Activated T-helper 17 cell treated with anti-CD3 and anti-CD28 coated beads, Interleukin-2, amount 50 U/mL, for 72 hours (primary cell): ENCODE measurements around the gene SREK1. TPM values are rescaled to one million over a fixed set of nuclear protein-coding genes. Genes with fewer than 3 reads are reported as not detected.
A peak's percentile ranks its signal among the peaks of the same experiment; 100 is the strongest.

ENCODE experiments used
- ATAC-seq: fragments of 150-1000 bp; cut with Tn5 transposase; replicated peaks from 2 replicates; pipeline ENCODE4 v1.10.0; 2021; ENCODE audit warnings: mild to moderate bottlenecking, moderate library complexity
- H3K27ac Mint-ChIP-seq: one replicate; pipeline ENCODE4 v1.8.0; 2022; ENCODE audit warnings: mixed read lengths
- H3K27me3 Mint-ChIP-seq: one replicate; pipeline ENCODE4 v1.8.0; 2022; ENCODE audit warnings: mixed read lengths
- H3K36me3 Mint-ChIP-seq: one replicate; pipeline ENCODE4 v1.8.0; 2022; ENCODE audit warnings: low read depth, mild to moderate bottlenecking, mixed read lengths
- H3K4me1 Mint-ChIP-seq: one replicate; pipeline ENCODE4 v1.8.0; 2022; ENCODE audit warnings: mixed read lengths
- H3K4me3 Mint-ChIP-seq: one replicate; pipeline ENCODE4 v1.8.0; 2022; ENCODE audit warnings: mild to moderate bottlenecking, mixed read lengths
- H3K9me3 Mint-ChIP-seq: one replicate; pipeline ENCODE4 v1.8.0; 2022; ENCODE audit warnings: mixed read lengths
- total RNA-seq, 2 donors: library from RNA; stranded (reverse); gene quantifications; one replicate each; pipeline ENCODE4 v1.2.3, GENCODE V29; 2022

The SREK1 gene
- total RNA-seq, 2 donors from 2014 or later = 60.0 to 72.4 TPM

DNA sequence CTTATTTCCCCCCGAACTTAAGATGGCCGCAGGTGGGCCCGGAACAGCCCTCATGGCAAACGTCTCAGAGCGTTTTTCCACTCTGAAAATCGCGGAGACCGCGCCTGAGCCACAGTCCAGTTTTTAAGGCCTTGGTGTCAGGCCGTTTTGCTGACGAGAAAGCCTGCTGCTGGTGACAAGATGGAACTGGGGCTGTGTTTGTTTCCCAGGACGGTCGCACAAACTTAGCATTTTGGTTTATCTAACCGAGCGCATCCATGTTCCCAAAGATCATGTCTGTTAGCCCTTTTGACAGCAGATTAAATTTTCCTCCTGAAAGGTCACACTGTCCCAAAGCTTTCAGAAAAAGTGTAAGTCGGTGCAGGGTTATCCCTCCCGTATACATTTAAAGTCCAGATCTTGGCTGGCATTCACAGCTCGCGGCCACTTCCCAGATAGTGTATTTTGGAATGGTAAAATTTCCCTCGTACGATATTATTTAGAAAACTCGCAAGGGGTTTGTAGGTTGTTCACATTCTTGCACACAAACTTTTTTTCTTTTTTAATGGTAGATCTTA is 812 bp downstream of the SREK1 start:
- Mint-ChIP-seq H3K27me3 (no peaks in the 10 kb centered on the region), H3K36me3 (peaks cover 34% of the 10 kb centered on the region), H3K4me1 (peaks cover 11% of the 10 kb centered on the region), H3K27ac (peak overlapping the region; percentile 99), H3K9me3 (no peaks in the 10 kb centered on the region), H3K4me3 (peak overlapping the region; percentile 97)
- peak; percentile 47 for ATAC-seq

DNA sequence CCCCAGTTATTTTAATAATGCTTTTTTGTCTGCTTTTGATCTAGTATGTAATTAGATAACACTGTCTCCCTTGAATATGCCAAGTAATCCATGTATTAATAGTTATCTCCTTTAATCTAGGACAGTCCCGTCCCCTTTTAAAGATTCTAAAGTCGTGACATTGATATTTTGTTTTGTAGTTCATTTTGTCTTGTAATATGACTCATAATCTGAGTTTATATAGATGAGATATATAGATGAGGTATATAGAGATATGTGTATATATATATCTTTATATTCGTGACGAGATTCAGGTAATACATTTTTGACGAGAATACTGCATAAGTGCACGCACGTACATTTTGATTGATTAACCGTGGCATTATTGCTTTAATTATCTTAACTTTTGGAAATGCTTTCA is 1.6 kb downstream of the SREK1 start:
- Mint-ChIP-seq H3K9me3 (no peaks in the 10 kb centered on the region), H3K4me1 (peaks cover 20% of the 10 kb centered on the region), H3K36me3 (peaks cover 42% of the 10 kb centered on the region), H3K4me3 (peak overlapping the region; percentile 97), H3K27ac (peak overlapping the region; percentile 99), H3K27me3 (no peaks in the 10 kb centered on the region)
- no peak for ATAC-seq

DNA sequence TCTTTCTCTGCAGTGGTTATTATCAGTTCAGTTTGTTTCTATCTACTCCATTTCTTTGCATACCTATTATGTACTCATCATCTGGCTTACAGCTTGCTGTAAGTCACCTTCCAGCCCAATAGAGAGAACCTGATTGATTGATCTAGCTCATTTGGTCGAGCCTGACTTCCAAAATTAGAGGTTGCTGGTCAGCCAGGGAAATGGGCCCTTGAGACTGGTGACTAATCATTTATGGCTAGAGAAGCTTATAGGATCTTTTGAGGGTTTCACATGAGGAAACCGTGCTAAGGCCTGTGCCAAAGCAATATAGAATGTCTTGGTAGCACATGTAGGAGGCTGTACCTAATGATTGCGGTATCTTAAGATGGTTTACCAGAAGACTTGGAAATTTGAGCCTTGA is 5.8 kb downstream of the SREK1 start:
- peaks cover 32% of the 10 kb centered on the region for H3K4me1 Mint-ChIP-seq
- H3K27ac Mint-ChIP-seq = peak overlapping the region; percentile 75
- peaks cover 52% of the 10 kb centered on the region for H3K36me3 Mint-ChIP-seq
- H3K9me3 Mint-ChIP-seq = no peaks in the 10 kb centered on the region
- peak; percentile 2 for ATAC-seq
- H3K27me3 Mint-ChIP-seq = no peaks in the 10 kb centered on the region
- H3K4me3 Mint-ChIP-seq = peak overlapping the region; percentile 46

DNA sequence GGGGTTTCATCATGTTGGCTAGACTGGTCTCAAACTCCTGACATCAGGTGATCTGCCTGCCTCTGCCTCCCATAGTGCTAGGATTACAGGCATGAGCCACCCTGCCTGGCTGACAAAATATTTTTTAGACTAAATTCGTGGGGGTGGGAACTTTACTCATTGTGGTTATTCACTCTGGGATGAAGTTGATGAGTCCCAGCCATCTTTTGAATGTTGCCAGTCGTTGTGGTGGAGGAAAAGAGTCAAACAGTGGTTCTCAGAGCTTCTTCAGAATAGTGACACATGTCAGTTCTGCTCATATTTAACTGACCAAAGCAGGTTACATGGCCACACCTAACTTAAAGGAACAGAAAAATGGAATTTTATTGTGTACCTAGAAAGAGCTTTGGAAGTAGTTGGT is 6.9 kb downstream of the SREK1 start:
- peak overlapping the region; percentile 46 for H3K4me3 Mint-ChIP-seq
- H3K27ac Mint-ChIP-seq = peak overlapping the region; percentile 75
- peaks cover 56% of the 10 kb centered on the region for H3K36me3 Mint-ChIP-seq
- ATAC-seq = peak; percentile 96
- no peaks in the 10 kb centered on the region for H3K27me3 Mint-ChIP-seq
- no peaks in the 10 kb centered on the region for H3K9me3 Mint-ChIP-seq
- H3K4me1 Mint-ChIP-seq = peaks cover 31% of the 10 kb centered on the region

DNA sequence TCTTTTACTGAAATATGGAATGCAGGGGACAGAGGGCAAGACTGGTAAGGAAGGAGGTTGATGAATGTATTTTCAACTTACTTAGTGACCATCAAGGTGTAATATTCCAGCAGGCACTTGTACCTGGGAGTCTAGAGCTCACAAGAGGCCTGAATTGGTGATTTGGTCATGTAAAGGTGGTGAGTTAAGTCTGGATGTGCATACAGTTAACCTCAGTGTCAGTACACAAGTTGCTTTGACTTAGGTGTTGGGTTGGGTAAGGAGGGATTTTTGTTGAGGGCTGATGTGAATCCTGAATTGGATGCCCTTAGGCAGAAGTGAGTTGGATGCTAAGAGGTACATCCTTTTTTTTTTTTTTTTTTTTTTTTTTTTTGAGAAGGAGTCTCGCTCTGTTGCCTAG is 7.4 kb downstream of the SREK1 start:
- H3K9me3 Mint-ChIP-seq = no peaks in the 10 kb centered on the region
- H3K36me3 Mint-ChIP-seq = peaks cover 57% of the 10 kb centered on the region
- ATAC-seq = peak; percentile 23
- peaks cover 31% of the 10 kb centered on the region for H3K4me1 Mint-ChIP-seq
- peak overlapping the region; percentile 75 for H3K27ac Mint-ChIP-seq
- peak overlapping the region; percentile 46 for H3K4me3 Mint-ChIP-seq
- H3K27me3 Mint-ChIP-seq = no peaks in the 10 kb centered on the region

DNA sequence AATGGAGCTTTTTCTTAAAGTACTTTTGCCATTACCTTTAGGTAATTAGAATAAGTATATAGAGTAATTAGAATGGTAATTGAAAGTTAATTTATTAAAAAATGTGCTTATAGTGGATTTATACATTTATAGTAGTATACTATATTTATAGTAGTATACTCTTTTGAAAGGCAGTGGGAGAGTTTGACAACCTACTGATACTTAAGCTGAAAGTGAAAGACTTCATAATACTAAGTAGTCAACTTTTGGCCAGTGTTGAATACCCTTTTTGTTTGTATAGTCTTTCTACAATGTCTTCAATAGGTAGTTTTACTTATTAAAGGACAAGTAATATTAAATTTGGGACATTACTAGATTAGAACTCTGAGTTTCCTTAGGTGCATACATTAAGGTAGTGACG is 12.9 kb downstream of the SREK1 start:
- H3K27me3 Mint-ChIP-seq = no peaks in the 10 kb centered on the region

DNA sequence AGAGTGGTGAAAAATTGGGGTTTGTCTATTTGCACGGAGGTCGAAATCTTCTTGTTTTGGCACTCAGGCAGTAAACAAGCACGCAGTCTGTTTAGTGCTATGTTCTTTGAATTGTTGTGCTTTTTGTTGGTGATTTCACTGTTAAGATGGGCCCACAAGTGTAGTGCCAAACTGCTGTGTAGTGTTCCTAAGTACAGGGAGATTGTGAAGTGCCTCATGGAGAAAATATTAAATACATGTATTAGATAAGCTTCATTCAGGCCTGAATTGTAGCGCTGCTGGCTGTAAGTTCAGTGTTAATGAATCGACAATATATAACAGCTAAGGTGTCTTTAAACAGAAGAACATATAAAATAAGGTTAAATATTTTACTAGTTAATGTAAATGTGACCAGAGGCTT is 17.3 kb downstream of the SREK1 start:
- H3K9me3 Mint-ChIP-seq = no peaks in the 10 kb centered on the region
- no peak for ATAC-seq

More for the DNA sequence above, 12.9 kb downstream of the SREK1 start:
- Mint-ChIP-seq H3K4me1 (peaks cover 11% of the 10 kb centered on the region), H3K36me3 (peaks cover 73% of the 10 kb centered on the region), H3K27ac (no peak overlapping the region), H3K4me3 (no peak overlapping the region), H3K9me3 (no peaks in the 10 kb centered on the region)
- ATAC-seq = no peak

DNA sequence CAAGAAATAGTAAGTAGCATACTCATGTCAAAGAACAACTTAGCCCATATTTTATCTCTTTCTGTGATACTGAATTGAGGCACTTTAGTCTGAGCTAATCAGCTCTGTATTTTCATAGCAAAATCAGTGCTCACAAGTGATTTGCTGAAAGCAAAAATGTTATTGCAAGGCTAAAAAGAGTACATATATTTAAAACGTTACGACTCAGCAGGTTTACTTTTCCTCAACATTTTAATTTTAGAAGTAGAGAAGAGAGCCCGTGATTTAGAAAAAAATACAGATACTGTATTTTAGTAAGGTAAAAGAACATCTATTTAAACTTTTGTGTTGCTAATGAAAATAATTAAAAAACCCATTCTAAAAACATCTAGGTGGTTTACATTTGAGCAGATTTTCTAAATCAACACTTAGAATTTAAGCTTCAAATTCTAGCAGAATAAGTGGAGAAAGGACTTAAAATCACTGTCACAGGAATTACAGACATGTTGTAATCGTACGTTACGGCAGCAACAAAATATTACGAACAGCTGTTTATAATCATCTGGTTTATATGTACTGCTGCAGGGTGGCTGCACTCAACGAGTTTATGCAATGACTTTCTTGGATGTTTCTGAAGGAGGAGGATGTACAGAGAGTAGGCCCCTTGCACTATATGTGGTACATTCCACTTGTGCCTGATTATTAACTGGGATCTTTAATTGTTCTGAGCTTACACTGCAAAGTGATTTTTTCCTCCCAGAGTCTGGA is 20.1 kb downstream of the SREK1 start:
- no peak overlapping the region for H3K4me3 Mint-ChIP-seq
- no peak for ATAC-seq
- peaks cover 9% of the 10 kb centered on the region for H3K4me1 Mint-ChIP-seq
- H3K36me3 Mint-ChIP-seq = peaks cover 97% of the 10 kb centered on the region
- H3K9me3 Mint-ChIP-seq = no peaks in the 10 kb centered on the region
- peak overlapping the region; percentile 43 for H3K27ac Mint-ChIP-seq
- no peaks in the 10 kb centered on the region for H3K27me3 Mint-ChIP-seq

More for the DNA sequence above, 17.3 kb downstream of the SREK1 start:
- peaks cover 13% of the 10 kb centered on the region for H3K4me1 Mint-ChIP-seq
- no peak overlapping the region for H3K4me3 Mint-ChIP-seq
- H3K27me3 Mint-ChIP-seq = no peaks in the 10 kb centered on the region
- H3K27ac Mint-ChIP-seq = no peak overlapping the region
- H3K36me3 Mint-ChIP-seq = peaks cover 88% of the 10 kb centered on the region

DNA sequence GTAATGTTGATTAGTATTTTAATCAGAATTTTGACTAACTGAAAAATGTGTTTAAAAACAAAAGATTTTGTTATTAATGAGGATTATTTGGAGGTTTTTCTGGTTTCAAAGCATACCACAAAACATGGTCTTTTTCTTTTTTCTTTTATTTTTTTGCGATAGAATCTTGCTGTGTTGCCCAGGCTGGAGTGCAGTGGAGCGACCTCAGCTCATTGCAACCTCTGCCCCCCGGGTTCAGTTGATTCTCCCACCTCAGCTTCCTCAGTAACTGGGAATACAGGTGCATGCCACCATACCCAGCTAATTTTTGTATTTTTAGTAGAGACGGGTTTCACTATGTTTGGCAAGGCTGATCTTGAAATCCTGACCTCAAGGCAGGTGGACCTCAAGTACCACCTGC is 24.1 kb downstream of the SREK1 start:
- Mint-ChIP-seq H3K4me3 (no peak overlapping the region), H3K27me3 (no peaks in the 10 kb centered on the region), H3K27ac (no peak overlapping the region), H3K36me3 (peaks cover 91% of the 10 kb centered on the region), H3K9me3 (no peaks in the 10 kb centered on the region), H3K4me1 (peaks cover 24% of the 10 kb centered on the region)
- ATAC-seq = no peak

DNA sequence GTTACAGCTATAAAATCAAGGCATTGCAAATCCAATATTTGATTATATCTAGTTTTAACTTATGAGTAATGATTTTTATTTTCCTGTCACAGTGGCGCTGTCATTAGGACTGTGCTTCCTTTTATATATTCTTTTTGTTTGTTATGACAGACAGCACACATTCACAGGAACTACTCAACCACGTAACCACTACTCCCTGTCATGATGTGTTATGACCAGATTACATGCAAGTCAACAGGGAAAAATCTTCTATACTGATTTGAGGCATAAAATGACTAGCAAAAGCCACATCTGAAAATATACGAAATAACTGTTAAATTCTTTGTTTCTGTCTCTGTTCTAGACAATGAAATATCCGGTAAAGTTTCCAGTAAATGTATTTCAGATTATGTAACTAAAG is 25.4 kb downstream of the SREK1 start:
- H3K36me3 Mint-ChIP-seq = peaks cover 91% of the 10 kb centered on the region
- peak; percentile 93 for ATAC-seq
- no peaks in the 10 kb centered on the region for H3K27me3 Mint-ChIP-seq
- H3K9me3 Mint-ChIP-seq = no peaks in the 10 kb centered on the region
- peak overlapping the region; percentile 88 for H3K27ac Mint-ChIP-seq
- H3K4me1 Mint-ChIP-seq = peaks cover 24% of the 10 kb centered on the region
- no peak overlapping the region for H3K4me3 Mint-ChIP-seq

DNA sequence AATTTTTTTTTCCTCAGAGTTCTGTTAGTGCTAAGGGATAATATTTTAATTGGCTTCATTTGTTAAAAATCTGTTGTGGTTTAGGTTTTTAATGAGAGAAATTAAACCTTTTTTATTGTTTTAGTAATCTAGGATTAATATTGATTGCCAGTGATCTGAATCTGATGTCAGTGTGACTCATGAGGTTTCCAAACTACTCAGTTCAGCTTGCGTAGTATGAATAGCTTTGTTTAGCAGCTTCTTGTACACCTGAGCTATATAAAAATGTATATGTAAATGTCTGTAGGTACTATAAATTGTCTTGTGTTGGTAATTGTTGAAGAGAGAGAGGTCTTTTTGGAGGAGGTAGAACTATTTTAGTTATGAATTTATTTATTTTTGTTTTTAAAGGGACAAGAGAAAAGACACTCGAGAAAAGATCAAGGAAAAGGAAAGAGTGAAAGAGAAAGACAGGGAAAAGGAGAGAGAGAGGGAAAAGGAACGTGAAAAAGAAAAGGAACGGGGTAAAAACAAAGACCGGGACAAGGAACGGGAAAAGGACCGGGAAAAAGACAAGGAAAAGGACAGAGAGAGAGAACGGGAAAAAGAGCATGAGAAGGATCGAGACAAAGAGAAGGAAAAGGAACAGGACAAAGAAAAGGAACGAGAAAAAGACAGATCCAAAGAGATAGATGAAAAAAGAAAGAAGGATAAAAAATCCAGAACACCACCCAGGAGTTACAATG is 26.3 kb downstream of the SREK1 start:
- no peaks in the 10 kb centered on the region for H3K27me3 Mint-ChIP-seq
- peak overlapping the region; percentile 88 for H3K27ac Mint-ChIP-seq

DNA sequence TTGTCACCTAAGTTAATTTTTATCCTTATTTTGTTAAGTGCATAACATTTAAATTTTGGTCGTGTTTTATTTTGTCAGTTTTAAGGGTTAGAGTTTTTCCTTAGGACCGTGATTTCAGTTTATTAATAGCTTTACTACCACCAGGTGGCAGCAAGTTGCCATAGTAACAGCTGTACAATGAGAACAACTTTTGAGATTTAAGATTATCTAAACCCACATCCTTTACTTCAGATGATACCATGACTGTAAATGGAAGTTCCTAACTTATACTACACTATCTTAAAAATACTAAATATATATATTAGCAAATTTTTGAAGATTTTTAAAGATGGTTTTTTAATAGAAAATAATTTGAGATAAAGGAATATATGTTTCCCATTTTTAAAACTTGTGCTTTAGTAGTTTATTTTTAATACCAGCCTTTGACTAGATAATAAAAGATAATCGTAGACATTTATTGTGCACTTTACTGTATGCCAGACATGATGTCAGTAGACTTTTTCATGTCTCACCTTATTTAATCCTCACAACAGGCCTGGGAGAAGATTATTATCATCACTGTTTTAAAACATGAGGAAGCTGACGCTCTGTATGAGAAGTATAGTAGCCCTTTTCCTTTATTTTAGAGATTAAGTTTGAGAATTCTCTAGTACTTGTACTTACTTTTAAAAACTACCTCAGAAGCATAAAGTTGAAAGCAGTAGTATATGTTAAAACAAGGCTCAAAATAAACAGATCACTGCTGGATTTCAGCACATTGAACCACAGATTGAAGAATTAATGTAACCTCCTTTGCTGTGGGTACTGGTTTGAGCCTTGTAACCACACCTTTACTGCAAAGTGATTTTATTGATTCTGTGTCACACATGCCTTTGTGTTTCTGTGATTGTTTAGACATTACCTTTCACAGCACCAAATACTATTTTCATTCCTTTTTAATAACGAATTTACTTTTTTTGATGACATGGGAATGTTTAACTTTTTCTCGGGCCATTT is 27.5 kb downstream of the SREK1 start:
- peaks cover 91% of the 10 kb centered on the region for H3K36me3 Mint-ChIP-seq
- H3K27ac Mint-ChIP-seq = peak overlapping the region; percentile 88

More for the DNA sequence above, 26.3 kb downstream of the SREK1 start:
- peak overlapping the region; percentile 22 for H3K4me3 Mint-ChIP-seq
- peaks cover 91% of the 10 kb centered on the region for H3K36me3 Mint-ChIP-seq
- no peaks in the 10 kb centered on the region for H3K9me3 Mint-ChIP-seq
- ATAC-seq = peak; percentile 67
- H3K4me1 Mint-ChIP-seq = peaks cover 22% of the 10 kb centered on the region

DNA sequence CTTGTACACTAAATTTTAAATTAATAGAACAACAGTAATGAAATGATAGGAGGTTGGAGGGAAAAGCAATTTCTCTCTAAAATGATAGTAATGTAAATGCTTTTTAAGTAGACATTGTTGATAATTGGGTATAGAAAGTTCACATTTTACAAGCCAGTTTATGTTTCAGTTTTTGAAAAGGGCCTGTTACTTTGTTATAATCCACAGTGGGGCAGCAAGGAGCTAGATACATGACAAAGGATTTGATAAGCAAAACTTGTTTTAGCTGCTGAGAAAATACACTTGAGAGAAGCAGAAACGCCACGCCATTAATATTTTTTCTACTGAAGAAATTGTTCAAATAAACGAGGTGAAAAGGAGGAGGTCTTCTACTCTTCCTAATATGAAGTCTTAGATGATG is 30.2 kb downstream of the SREK1 start:
- peaks cover 94% of the 10 kb centered on the region for H3K36me3 Mint-ChIP-seq
- H3K4me1 Mint-ChIP-seq = peaks cover 15% of the 10 kb centered on the region
- no peaks in the 10 kb centered on the region for H3K9me3 Mint-ChIP-seq
- no peak for ATAC-seq
- no peaks in the 10 kb centered on the region for H3K27me3 Mint-ChIP-seq
- H3K27ac Mint-ChIP-seq = no peak overlapping the region
- H3K4me3 Mint-ChIP-seq = no peak overlapping the region

More for the DNA sequence above, 27.5 kb downstream of the SREK1 start:
- ATAC-seq = peak; percentile 63
- peaks cover 15% of the 10 kb centered on the region for H3K4me1 Mint-ChIP-seq
- no peak overlapping the region for H3K4me3 Mint-ChIP-seq
- H3K9me3 Mint-ChIP-seq = no peaks in the 10 kb centered on the region
- no peaks in the 10 kb centered on the region for H3K27me3 Mint-ChIP-seq

DNA sequence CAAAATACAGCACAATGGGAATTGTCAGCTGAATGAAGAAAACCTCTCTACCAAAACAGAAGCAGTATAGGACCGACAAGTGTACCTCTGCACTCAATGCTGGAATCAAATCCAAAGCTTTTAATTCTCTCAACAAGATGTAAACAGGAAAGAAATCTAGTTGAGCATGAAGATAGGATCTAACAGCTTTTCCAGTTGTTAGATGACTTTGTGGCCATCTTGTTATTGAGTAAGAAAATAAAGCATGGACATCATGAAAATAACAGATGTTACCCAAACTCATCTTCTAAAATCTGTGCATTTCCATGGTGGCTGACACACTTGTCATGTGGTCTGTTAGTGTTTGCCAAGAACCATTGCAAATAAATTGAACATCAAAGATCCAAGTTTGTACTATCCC is 34.7 kb downstream of the SREK1 start:
- no peak for ATAC-seq
- Mint-ChIP-seq H3K27me3 (no peaks in the 10 kb centered on the region), H3K36me3 (peaks cover 90% of the 10 kb centered on the region), H3K27ac (no peak overlapping the region), H3K4me3 (no peak overlapping the region), H3K9me3 (no peaks in the 10 kb centered on the region), H3K4me1 (no peaks in the 10 kb centered on the region)
